OCI-LY7 (cell line): ENCODE results near the gene TLR5. TPM values are rescaled to one million over a fixed set of nuclear protein-coding genes. Genes with fewer than 3 reads are reported as not detected.

Experiments
- BruUV-seq: library from RNA; stranded (reverse); fragments of 400-500 nt; replicated peaks from 2 replicates; lab custom pipeline; 2021; lab: Mats Ljungman, UMichigan
- CTCF ChIA-PET: fragments of 300-600 bp; sonication (Branson Sonifier 250); formaldehyde crosslinking; loops from one replicate; lab custom pipeline; 2022; ENCODE audit warnings: antibody characterized with exemption; ENCODE audit not compliant: unreplicated experiment; lab: Charles Lee
- POLR2A ChIA-PET: fragments of 300-600 bp; sonication (Branson Sonifier 250); formaldehyde crosslinking; loops from one replicate; lab custom pipeline; 2022; ENCODE audit warnings: antibody characterized with exemption; lab: Charles Lee
- DNase-seq: peaks from one replicate; pipeline ENCODE4 v3.0.0-alpha.2; 2015; ENCODE audit warnings: low spot score
- H2AFZ ChIP-seq: fragments of 200-600 bp; sonication (generic), shearing (Covaris generic); 2 replicates; pipeline ENCODE4 v1.6.1; 2014; ENCODE audit warnings: mild to moderate bottlenecking, antibody characterized with exemption, low read length, moderate library complexity
- H3K27ac ChIP-seq: fragments of 200-600 bp; sonication (generic); 2 replicates; pipeline ENCODE4 v1.5.1; 2014; ENCODE audit warnings: mixed run types, low read depth, mild to moderate bottlenecking, moderate library complexity, low read length, inconsistent platforms; ENCODE audit not compliant: poor library complexity, severe bottlenecking
- H3K36me3 ChIP-seq: fragments of 200-600 bp; sonication (generic); 2 replicates; pipeline ENCODE4 v1.6.1; 2014; ENCODE audit warnings: mild to moderate bottlenecking, antibody characterized with exemption, low read length, moderate library complexity, mixed read lengths; ENCODE audit not compliant: insufficient read depth
- H3K4me1 ChIP-seq: fragments of 200-600 bp; sonication (generic); 2 replicates; pipeline ENCODE4 v1.5.1; 2014; ENCODE audit warnings: mild to moderate bottlenecking, low read length; ENCODE audit not compliant: insufficient read depth, poor library complexity, severe bottlenecking
- H3K4me2 ChIP-seq: fragments of 200-600 bp; sonication (generic); 2 replicates; pipeline ENCODE4 v1.6.1; 2014; ENCODE audit warnings: mild to moderate bottlenecking, low read length
- H3K4me3 ChIP-seq: fragments of 200-600 bp; sonication (generic); 2 replicates; pipeline ENCODE4 v1.5.1; 2014; ENCODE audit warnings: mild to moderate bottlenecking, low read depth, low read length; ENCODE audit not compliant: poor library complexity, severe bottlenecking
- H3K79me2 ChIP-seq: fragments of 200-600 bp; sonication (generic); 2 replicates; pipeline ENCODE4 v1.6.1; 2016; ENCODE audit warnings: low read depth, mild to moderate bottlenecking, low read length, moderate library complexity, mixed read lengths; ENCODE audit not compliant: insufficient read depth
- H3K9me2 ChIP-seq: fragments of 200-600 bp; sonication (generic); 2 replicates; pipeline ENCODE4 v1.6.1; 2016; ENCODE audit warnings: mild to moderate bottlenecking, low read length, mixed read lengths; ENCODE audit not compliant: insufficient read depth
- H3K9me3 ChIP-seq: fragments of 200-600 bp; sonication (generic); 2 replicates; pipeline ENCODE4 v1.6.1; 2014; ENCODE audit warnings: mild to moderate bottlenecking, mixed run types, low read length, mixed read lengths
- H4K20me1 ChIP-seq: fragments of 200-600 bp; sonication (generic); 2 replicates; pipeline ENCODE4 v1.6.1; 2014; ENCODE audit warnings: mild to moderate bottlenecking, antibody characterized with exemption, low read length, moderate library complexity, mixed read lengths; ENCODE audit not compliant: insufficient read depth
- EZH2phosphoT487 ChIP-seq: fragments of 200-600 bp; sonication (generic); IDR thresholded peaks from 2 replicates; pipeline ENCODE4 v1.6.1; 2018; ENCODE audit warnings: low read depth, borderline replicate concordance, mild to moderate bottlenecking, mixed run types, antibody characterized with exemption, low read length, moderate library complexity, mixed read lengths
- intact Hi-C: fragments of 100-400 bp; cut with micrococcal nuclease; formaldehyde crosslinking; loops from one replicate; pipeline ENCODE4 v1.10.0; 2022; ENCODE audit not compliant: unreplicated experiment
- total RNA-seq, 2 experiments: library from RNA; depleted of rRNA in 1 of 2; stranded (reverse); fragments of >200 nt in 1 of 2; shearing (Covaris generic) in 1 of 2; gene quantifications; 2 replicates each; pipeline ENCODE4 v1.2.3, GENCODE V29; 2014 to 2022
- TF ChIP-seq, protein P1 (sequence below): fragments of 200-600 bp; sonication (generic); conservative IDR thresholded peaks from 2 replicates; pipeline ENCODE4 v1.5.1; 2014; ENCODE audit warnings: mild to moderate bottlenecking, antibody characterized with exemption, low read length, moderate library complexity, mixed read lengths

The TLR5 gene
- total RNA-seq, 2 experiments from 2014 or later = not detected

DNA sequence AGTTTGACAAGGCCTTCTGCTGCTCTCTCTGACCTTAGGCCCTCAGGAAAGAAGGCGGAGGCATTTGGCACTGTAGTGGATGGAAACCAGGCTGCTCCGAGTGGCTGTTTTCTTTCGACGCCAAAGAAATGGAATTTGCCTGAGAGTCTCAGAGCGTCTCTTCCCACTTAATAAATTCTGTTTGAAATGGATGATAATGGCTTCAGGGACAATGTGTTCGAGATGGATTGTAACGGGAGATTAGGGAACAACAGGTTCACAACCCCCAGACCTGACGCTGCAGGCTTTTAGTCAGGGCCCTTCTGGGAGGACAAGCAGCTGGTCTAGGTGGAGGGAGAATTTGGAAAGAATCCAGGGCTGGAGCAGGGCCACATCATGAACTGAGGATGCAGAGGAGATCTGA lies 58.6 kb downstream of the TLR5 start:
- Histone ChIP-seq H3K4me1 (no peaks in the 10 kb centered on the region), H3K4me2 (no peak overlapping the region), H3K79me2 (no peaks in the 10 kb centered on the region), H3K4me3 (no peak overlapping the region), H3K27ac (no peak overlapping the region), H4K20me1 (no peaks in the 10 kb centered on the region), H2AFZ (no peak overlapping the region), H3K36me3 (no peaks in the 10 kb centered on the region), H3K9me2 (no peaks in the 10 kb centered on the region), H3K9me3 (no peaks in the 10 kb centered on the region)
- intact Hi-C loops = loop anchor here (10.0 kb wide), 1 partner anchor 430 kb away; no protein-coding TSS in a partner anchor
- TF ChIP-seq, protein P1, sequence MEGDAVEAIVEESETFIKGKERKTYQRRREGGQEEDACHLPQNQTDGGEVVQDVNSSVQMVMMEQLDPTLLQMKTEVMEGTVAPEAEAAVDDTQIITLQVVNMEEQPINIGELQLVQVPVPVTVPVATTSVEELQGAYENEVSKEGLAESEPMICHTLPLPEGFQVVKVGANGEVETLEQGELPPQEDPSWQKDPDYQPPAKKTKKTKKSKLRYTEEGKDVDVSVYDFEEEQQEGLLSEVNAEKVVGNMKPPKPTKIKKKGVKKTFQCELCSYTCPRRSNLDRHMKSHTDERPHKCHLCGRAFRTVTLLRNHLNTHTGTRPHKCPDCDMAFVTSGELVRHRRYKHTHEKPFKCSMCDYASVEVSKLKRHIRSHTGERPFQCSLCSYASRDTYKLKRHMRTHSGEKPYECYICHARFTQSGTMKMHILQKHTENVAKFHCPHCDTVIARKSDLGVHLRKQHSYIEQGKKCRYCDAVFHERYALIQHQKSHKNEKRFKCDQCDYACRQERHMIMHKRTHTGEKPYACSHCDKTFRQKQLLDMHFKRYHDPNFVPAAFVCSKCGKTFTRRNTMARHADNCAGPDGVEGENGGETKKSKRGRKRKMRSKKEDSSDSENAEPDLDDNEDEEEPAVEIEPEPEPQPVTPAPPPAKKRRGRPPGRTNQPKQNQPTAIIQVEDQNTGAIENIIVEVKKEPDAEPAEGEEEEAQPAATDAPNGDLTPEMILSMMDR = no peak
- no peak for TF ChIP-seq EZH2phosphoT487
- BruUV-seq = no TSS peak
- CTCF ChIA-PET = no interaction called here
- POLR2A ChIA-PET = no interaction called here
- DNase-seq = no peak

DNA sequence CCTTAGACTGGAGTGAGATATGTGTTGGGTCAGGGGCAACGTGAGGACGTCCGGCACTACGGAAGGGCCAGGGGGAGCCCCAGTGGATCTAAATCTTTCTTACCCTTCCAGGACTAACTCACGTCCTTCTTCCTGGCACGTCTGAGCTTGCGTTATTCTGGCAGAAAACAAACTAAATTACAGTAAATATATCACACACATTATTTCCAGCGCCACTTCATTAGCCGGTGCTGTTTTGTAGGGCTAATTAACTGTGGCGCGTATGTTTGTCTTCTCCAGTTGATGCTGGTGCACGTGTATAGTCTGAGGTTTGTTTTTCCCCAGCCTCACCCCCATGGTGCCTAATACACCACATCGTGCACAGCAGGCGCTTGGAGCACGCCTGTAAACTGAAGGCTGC lies 59.2 kb downstream of the TLR5 start:
- Histone ChIP-seq H3K4me3 (no peak overlapping the region), H2AFZ (no peak overlapping the region), H3K4me1 (no peaks in the 10 kb centered on the region), H3K9me3 (no peaks in the 10 kb centered on the region), H3K4me2 (no peak overlapping the region), H3K9me2 (no peaks in the 10 kb centered on the region), H4K20me1 (no peaks in the 10 kb centered on the region), H3K27ac (no peak overlapping the region), H3K79me2 (no peaks in the 10 kb centered on the region), H3K36me3 (no peaks in the 10 kb centered on the region)
- DNase-seq = no peak
- CTCF ChIA-PET = no interaction called here
- POLR2A ChIA-PET = no interaction called here
- intact Hi-C loops = loop anchor here (10.0 kb wide), 1 partner anchor 429 kb away; no protein-coding TSS in a partner anchor
- BruUV-seq = no TSS peak
- TF ChIP-seq, protein P1 = no peak
- TF ChIP-seq EZH2phosphoT487 = no peak

DNA sequence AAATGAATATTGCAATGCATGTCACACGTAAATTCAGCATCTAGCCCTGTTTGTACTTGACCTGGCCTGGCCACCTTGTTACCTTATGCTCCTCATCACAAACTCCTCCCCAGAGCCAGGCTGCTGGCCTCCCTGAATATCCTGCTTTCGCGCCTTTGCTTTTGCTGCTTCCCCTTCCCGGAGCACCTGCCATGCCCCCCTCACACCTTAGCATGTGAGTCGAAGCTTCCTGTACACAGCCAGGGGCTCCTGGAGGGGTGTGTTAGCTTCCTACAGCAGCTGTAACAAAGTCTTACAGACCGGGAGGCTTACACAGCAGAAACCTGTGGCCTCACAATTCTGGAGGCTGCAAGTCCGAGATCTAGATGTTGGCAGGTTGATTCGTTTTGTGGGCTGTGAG lies 60.1 kb downstream of the TLR5 start:
- Histone ChIP-seq H3K4me3 (no peak overlapping the region), H3K9me3 (no peaks in the 10 kb centered on the region), H3K79me2 (no peaks in the 10 kb centered on the region), H3K4me2 (no peak overlapping the region), H4K20me1 (no peaks in the 10 kb centered on the region), H3K4me1 (no peaks in the 10 kb centered on the region), H2AFZ (no peak overlapping the region), H3K9me2 (no peaks in the 10 kb centered on the region), H3K27ac (no peak overlapping the region), H3K36me3 (no peaks in the 10 kb centered on the region)
- CTCF ChIA-PET = no interaction called here
- intact Hi-C loops = loop anchor here (10.0 kb wide), 1 partner anchor 428 kb away; no protein-coding TSS in a partner anchor
- DNase-seq = no peak
- TF ChIP-seq, protein P1 = no peak
- no peak for TF ChIP-seq EZH2phosphoT487
- no TSS peak for BruUV-seq
- POLR2A ChIA-PET = no interaction called here
